ENCODE measurements around the gene CREB3L2. TPM values are rescaled to one million over a fixed set of nuclear protein-coding genes. Genes with fewer than 3 reads are reported as not detected.
A peak's percentile ranks its signal among the peaks of the same experiment; 100 is the strongest.

Gene CREB3L2
- total RNA-seq, 1 experiment from 2014 or later: 60.6 TPM

DNA sequence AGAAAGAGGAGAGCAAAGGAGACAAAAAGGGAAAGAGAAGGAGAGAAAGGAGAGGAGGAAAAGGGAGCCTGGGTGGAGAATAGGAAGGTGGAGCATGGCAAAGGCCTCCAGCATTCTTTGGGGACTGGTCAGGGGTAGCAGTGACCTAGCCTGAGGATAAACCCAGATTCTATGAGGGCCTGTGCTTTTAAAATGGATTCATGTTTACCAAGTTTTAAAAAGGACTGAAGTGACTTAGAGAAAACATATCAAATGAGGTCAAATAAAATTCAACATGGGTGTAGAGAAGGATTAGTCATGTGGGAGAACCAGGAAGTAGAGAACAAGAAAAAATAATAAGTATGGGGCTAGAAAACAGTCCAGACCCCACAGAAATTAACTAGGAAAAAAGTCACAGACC lies 20.7 kb downstream of the CREB3L2 start:
- ATAC-seq: no peak
- CTCF ChIA-PET: interaction anchor here (0.9 kb wide), 1 partner anchor 21 kb away, joined by 3 read pairs; the partner anchor contains the start of gene CREB3L2
- TF ChIP-seq ZNF671 (CRISPR knock-in tag; IDR thresholded peaks at IDR 0.05): no peak
- TF ChIP-seq, protein P1, sequence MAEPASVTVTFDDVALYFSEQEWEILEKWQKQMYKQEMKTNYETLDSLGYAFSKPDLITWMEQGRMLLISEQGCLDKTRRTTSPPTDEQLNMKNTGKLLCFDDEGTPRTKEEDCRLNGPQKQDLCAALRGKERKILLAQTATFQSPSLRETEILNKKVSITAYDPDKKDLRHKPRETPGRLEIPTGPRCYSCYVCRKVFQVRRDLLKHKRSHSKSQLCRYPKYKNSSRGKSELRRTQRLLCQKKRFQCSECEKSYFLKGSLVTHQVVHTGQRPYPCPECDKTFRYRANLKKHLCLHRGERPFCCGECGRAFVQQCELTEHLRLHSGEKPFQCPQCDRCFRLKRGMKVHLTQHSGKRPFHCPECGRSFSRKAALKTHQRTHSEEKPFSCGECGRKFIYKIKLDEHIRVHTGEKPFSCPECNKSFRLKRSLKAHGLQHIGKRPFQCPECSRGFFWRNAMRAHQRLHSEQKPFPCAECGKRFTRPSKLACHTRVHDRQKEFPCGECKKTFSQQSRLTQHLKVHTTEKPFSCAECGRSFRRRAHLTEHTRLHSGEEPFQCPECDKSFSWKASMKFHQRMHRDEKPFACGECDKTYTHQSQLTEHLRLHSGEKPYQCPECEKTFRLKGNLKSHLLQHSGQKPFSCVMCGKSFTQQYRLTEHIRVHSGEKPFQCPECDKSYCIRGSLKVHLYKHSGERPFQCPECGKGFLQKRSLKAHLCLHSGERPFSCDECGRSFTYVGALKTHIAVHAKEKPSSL (CRISPR knock-in tag; conservative IDR thresholded peaks at IDR 0.05): no peak
- no peak for TF ChIP-seq ATF1 (CRISPR knock-in tag; IDR thresholded peaks at IDR 0.05)
- TF ChIP-seq RELA (CRISPR knock-in tag; IDR thresholded peaks at IDR 0.05; ENCODE audit: borderline replicate concordance): no peak
- TF ChIP-seq KAT7 (CRISPR knock-in tag; IDR thresholded peaks at IDR 0.05; ENCODE audit: borderline replicate concordance): no peak
- TF ChIP-seq OVOL2 (CRISPR knock-in tag; IDR thresholded peaks at IDR 0.05; ENCODE audit: borderline replicate concordance): no peak
- Mint-ChIP-seq H3K4me3 (no peak overlapping the region), H3K27ac (peak overlapping the region; percentile 27; the same call in 1 of the 2 replicates), H3K27me3 (ENCODE audit: low read depth) (no peaks in the 10 kb centered on the region), H3K4me1 (peaks cover 44% of the 10 kb centered on the region), H3K9me3 (peaks cover 13% of the 10 kb centered on the region), H3K36me3 (peaks cover 38% of the 10 kb centered on the region)
- POLR2A ChIA-PET: no interaction called here
- DNase-seq (ENCODE audit: low spot score): no peak

DNA sequence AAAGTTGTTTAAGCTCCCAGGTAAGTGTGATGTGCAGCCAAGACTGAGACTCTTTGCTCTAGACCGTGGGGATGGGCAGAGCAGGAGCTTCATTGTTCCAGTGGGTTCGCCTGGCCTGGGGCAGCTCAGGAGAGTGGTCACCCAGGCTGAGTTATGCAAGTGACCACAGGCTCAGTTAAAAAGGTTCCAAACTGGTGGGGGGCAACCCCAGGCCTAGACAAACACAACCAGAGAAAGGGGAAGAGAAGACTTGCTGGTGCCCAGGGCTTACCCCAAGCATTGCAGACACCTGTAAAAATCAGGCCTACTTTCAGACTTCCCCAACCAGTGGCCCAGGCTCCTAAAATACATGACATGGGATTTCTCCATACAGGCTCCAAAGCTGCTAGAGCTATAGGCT lies 21.6 kb downstream of the CREB3L2 start:
- Mint-ChIP-seq H3K36me3 (peaks cover 38% of the 10 kb centered on the region), H3K27me3 (ENCODE audit: low read depth) (no peaks in the 10 kb centered on the region), H3K4me1 (peaks cover 40% of the 10 kb centered on the region), H3K9me3 (peaks cover 13% of the 10 kb centered on the region), H3K27ac (no peak overlapping the region), H3K4me3 (no peak overlapping the region)
- no peak for DNase-seq (ENCODE audit: low spot score)
- POLR2A ChIA-PET: no interaction called here
- TF ChIP-seq, protein P2, sequence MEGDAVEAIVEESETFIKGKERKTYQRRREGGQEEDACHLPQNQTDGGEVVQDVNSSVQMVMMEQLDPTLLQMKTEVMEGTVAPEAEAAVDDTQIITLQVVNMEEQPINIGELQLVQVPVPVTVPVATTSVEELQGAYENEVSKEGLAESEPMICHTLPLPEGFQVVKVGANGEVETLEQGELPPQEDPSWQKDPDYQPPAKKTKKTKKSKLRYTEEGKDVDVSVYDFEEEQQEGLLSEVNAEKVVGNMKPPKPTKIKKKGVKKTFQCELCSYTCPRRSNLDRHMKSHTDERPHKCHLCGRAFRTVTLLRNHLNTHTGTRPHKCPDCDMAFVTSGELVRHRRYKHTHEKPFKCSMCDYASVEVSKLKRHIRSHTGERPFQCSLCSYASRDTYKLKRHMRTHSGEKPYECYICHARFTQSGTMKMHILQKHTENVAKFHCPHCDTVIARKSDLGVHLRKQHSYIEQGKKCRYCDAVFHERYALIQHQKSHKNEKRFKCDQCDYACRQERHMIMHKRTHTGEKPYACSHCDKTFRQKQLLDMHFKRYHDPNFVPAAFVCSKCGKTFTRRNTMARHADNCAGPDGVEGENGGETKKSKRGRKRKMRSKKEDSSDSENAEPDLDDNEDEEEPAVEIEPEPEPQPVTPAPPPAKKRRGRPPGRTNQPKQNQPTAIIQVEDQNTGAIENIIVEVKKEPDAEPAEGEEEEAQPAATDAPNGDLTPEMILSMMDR (IDR thresholded peaks at IDR 0.05): no peak
- no peak for TF ChIP-seq TEAD4 (CRISPR knock-in tag; IDR thresholded peaks at IDR 0.05)
- TF ChIP-seq MXD4 (CRISPR knock-in tag; IDR thresholded peaks at IDR 0.05; ENCODE audit: borderline replicate concordance): no peak
- no peak for TF ChIP-seq FOXP1 (CRISPR knock-in tag; IDR thresholded peaks at IDR 0.05; ENCODE audit: borderline replicate concordance)
- no peak for TF ChIP-seq MYBL2 (CRISPR knock-in tag; IDR thresholded peaks at IDR 0.05)
- TF ChIP-seq FOXJ3 (CRISPR knock-in tag; IDR thresholded peaks at IDR 0.05; ENCODE audit: borderline replicate concordance): no peak
- TF ChIP-seq ZNF121 (CRISPR knock-in tag; IDR thresholded peaks at IDR 0.05): no peak
- no peak for TF ChIP-seq GTF2I (CRISPR knock-in tag; conservative IDR thresholded peaks at IDR 0.05)
- TF ChIP-seq, protein P3, sequence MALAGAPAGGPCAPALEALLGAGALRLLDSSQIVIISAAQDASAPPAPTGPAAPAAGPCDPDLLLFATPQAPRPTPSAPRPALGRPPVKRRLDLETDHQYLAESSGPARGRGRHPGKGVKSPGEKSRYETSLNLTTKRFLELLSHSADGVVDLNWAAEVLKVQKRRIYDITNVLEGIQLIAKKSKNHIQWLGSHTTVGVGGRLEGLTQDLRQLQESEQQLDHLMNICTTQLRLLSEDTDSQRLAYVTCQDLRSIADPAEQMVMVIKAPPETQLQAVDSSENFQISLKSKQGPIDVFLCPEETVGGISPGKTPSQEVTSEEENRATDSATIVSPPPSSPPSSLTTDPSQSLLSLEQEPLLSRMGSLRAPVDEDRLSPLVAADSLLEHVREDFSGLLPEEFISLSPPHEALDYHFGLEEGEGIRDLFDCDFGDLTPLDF (CRISPR knock-in tag; IDR thresholded peaks at IDR 0.05): no peak
- no peak for TF ChIP-seq NFATC4 (CRISPR knock-in tag; IDR thresholded peaks at IDR 0.05)
- TF ChIP-seq, protein P4, sequence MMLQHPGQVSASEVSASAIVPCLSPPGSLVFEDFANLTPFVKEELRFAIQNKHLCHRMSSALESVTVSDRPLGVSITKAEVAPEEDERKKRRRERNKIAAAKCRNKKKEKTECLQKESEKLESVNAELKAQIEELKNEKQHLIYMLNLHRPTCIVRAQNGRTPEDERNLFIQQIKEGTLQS (CRISPR knock-in tag; conservative IDR thresholded peaks at IDR 0.05): no peak
- TF ChIP-seq CREM (CRISPR knock-in tag; IDR thresholded peaks at IDR 0.05): no peak
- TF ChIP-seq, protein P5, sequence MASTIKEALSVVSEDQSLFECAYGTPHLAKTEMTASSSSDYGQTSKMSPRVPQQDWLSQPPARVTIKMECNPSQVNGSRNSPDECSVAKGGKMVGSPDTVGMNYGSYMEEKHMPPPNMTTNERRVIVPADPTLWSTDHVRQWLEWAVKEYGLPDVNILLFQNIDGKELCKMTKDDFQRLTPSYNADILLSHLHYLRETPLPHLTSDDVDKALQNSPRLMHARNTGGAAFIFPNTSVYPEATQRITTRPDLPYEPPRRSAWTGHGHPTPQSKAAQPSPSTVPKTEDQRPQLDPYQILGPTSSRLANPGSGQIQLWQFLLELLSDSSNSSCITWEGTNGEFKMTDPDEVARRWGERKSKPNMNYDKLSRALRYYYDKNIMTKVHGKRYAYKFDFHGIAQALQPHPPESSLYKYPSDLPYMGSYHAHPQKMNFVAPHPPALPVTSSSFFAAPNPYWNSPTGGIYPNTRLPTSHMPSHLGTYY (CRISPR knock-in tag; IDR thresholded peaks at IDR 0.05): no peak
- TF ChIP-seq, protein P6, sequence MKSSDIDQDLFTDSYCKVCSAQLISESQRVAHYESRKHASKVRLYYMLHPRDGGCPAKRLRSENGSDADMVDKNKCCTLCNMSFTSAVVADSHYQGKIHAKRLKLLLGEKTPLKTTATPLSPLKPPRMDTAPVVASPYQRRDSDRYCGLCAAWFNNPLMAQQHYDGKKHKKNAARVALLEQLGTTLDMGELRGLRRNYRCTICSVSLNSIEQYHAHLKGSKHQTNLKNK (CRISPR knock-in tag; IDR thresholded peaks at IDR 0.05): no peak
- no peak for TF ChIP-seq TCF7 (CRISPR knock-in tag; IDR thresholded peaks at IDR 0.05; ENCODE audit: low read depth)
- CTCF ChIA-PET: no interaction called here
- ATAC-seq: no peak
